Lower leg skin (tissue), 3 donors: Measurements from ENCODE around the gene TAF11.

Experiments
- CTCF ChIP-seq, 3 donors: fragments of 450-650 bp; IDR thresholded peaks; one replicate each; pipeline ENCODE4 v1.5.1; 2016; ENCODE audit warnings: antibody characterized with exemption in 3 of 3, mild to moderate bottlenecking in 3 of 3, moderate library complexity in 2 of 3
- POLR2A ChIP-seq, 2 donors: fragments of 450-650 bp; IDR thresholded peaks; one replicate each; pipeline ENCODE4 v1.6.1; 2016 to 2017; ENCODE audit warnings: antibody characterized with exemption in 2 of 2, mild to moderate bottlenecking in 1 of 2, moderate library complexity in 1 of 2

GRCh38 chr6:34866509-34866908, 21.3 kb downstream of the TAF11 start:
- TF ChIP-seq POLR2A (IDR thresholded peaks at IDR 0.05) (no peak), CTCF (IDR thresholded peaks at IDR 0.05) (no peak)
